ENCODE measurements around the gene MBL2. TPM values are rescaled to one million over a fixed set of nuclear protein-coding genes. Genes with fewer than 3 reads are reported as not detected.

The MBL2 gene
- polyA plus RNA-seq, 1 of the 3 experiments (the other 2 are of a cell fraction) = not detected

DNA sequence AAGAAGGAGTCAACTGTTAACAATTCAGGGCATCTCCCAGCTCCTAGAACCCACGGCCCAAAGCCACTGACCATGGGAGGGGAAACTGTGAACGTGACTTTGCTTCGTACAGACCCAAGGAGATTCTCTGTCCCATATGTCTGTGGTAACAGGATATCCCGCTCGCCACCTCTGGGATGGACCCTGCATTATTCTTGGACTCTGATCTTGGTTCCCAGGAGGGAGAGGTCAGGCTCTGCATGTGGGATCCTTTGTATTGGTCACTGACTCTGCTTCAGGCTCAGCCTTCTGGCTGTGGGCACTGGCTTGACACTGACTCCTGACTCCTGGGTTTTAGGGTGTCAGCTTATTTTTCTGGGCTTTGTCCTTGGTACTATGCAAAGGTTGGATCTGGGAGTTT lies 13.5 kb upstream of the MBL2 start:
- Histone ChIP-seq H3F3A (replicated peaks; ENCODE audit: insufficient read depth) (no peaks in the 10 kb centered on the region), H4K20me1 (ENCODE audit: insufficient read depth) (no peaks in the 10 kb centered on the region), H3K27ac (ENCODE audit: low read depth in 2 of 2, low read length in 1 of 2) (no peak overlapping the region), H3K9me2 (no peaks in the 10 kb centered on the region), H3K79me2 (ENCODE audit: insufficient read depth) (no peaks in the 10 kb centered on the region), H3K9me3 (no peaks in the 10 kb centered on the region), H2AFZ (ENCODE audit: low read depth) (no peak overlapping the region), H3K27me3 (ENCODE audit: insufficient read depth) (no peaks in the 10 kb centered on the region), H3K9ac (no peak overlapping the region), H3K36me3 (replicated peaks in 1 of 2; ENCODE audit: control insufficient read depth in 1 of 2, insufficient read depth in 2 of 2, low read length in 1 of 2) (no peaks in the 10 kb centered on the region), H3K4me1 (ENCODE audit: control insufficient read depth in 1 of 2, insufficient read depth in 2 of 2, low read depth in 1 of 2, low read length in 1 of 2) (no peaks in the 10 kb centered on the region), H3K4me2 (no peak overlapping the region), H3K4me3 (ENCODE audit: low read depth in 2 of 2, low read length in 1 of 2) (no peak overlapping the region)
- WGBS (ENCODE audit: low lambda C conversion rate) = 48% methylated on average over 5 of the region's 5 CpGs
- CTCF ChIA-PET = interaction anchor here (1.3 kb wide), 1 partner anchor 142 kb away, joined by 3 read pairs; no protein-coding TSS in a partner anchor
- no peak for DNase-seq
- POLR2A ChIA-PET = no interaction called here
- TF ChIP-seq NRF1 (IDR thresholded peaks at IDR 0.05; ENCODE audit: low read depth, low read length) (no peak), IRF3 (IDR thresholded peaks at IDR 0.05; ENCODE audit: low read depth, low read length) (no peak), RFX5 (IDR thresholded peaks at IDR 0.05; ENCODE audit: low read length) (no peak), RCOR1 (IDR thresholded peaks at IDR 0.05; ENCODE audit: low read length) (no peak), TEAD4 (IDR thresholded peaks at IDR 0.05; ENCODE audit: borderline replicate concordance, insufficient read depth) (no peak), FOSL2 (IDR thresholded peaks at IDR 0.05; ENCODE audit: borderline replicate concordance, low read depth) (no peak), SIN3A (IDR thresholded peaks at IDR 0.05; ENCODE audit: borderline replicate concordance, low read depth, low read length) (no peak), SMC3 (IDR thresholded peaks at IDR 0.05; ENCODE audit: low read depth, low read length) (no peak), TAF1 (IDR thresholded peaks at IDR 0.05; ENCODE audit: borderline replicate concordance, low read depth, low read length) (no peak), MAX (IDR thresholded peaks at IDR 0.05; ENCODE audit: low read depth) (no peak), FOXM1 (IDR thresholded peaks at IDR 0.05; ENCODE audit: low read depth) (no peak)
- TF ChIP-seq, protein P1, sequence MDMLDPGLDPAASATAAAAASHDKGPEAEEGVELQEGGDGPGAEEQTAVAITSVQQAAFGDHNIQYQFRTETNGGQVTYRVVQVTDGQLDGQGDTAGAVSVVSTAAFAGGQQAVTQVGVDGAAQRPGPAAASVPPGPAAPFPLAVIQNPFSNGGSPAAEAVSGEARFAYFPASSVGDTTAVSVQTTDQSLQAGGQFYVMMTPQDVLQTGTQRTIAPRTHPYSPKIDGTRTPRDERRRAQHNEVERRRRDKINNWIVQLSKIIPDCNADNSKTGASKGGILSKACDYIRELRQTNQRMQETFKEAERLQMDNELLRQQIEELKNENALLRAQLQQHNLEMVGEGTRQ (IDR thresholded peaks at IDR 0.05; ENCODE audit: borderline replicate concordance, low read depth, low read length) = no peak

- no peaks in the 10 kb centered on the region; a peak in 1 of 4 replicates for H3K4me1 ChIP-seq (ENCODE audit: control insufficient read depth in 1 of 2, insufficient read depth in 2 of 2, low read depth in 1 of 2, low read length in 1 of 2)
- H3K9ac ChIP-seq = no peak overlapping the region
- no peaks in the 10 kb centered on the region for H3K9me2 ChIP-seq
- CTCF ChIA-PET = interaction anchor here (1.3 kb wide), 1 partner anchor 141 kb away, joined by 3 read pairs; no protein-coding TSS in a partner anchor
- TF ChIP-seq NFIC (IDR thresholded peaks at IDR 0.05; ENCODE audit: borderline replicate concordance) (no peak), EZH2phosphoT487 (IDR thresholded peaks at IDR 0.05; ENCODE audit: borderline replicate concordance, low read depth) (no peak), YY1 (IDR thresholded peaks at IDR 0.05; ENCODE audit: low read depth) (no peak), MAX (IDR thresholded peaks at IDR 0.05; ENCODE audit: low read depth) (no peak), JUND (IDR thresholded peaks at IDR 0.05) (no peak), POLR2AphosphoS5 (IDR thresholded peaks at IDR 0.05; ENCODE audit: low read depth, low read length) (no peak)
- TF ChIP-seq, protein P2, sequence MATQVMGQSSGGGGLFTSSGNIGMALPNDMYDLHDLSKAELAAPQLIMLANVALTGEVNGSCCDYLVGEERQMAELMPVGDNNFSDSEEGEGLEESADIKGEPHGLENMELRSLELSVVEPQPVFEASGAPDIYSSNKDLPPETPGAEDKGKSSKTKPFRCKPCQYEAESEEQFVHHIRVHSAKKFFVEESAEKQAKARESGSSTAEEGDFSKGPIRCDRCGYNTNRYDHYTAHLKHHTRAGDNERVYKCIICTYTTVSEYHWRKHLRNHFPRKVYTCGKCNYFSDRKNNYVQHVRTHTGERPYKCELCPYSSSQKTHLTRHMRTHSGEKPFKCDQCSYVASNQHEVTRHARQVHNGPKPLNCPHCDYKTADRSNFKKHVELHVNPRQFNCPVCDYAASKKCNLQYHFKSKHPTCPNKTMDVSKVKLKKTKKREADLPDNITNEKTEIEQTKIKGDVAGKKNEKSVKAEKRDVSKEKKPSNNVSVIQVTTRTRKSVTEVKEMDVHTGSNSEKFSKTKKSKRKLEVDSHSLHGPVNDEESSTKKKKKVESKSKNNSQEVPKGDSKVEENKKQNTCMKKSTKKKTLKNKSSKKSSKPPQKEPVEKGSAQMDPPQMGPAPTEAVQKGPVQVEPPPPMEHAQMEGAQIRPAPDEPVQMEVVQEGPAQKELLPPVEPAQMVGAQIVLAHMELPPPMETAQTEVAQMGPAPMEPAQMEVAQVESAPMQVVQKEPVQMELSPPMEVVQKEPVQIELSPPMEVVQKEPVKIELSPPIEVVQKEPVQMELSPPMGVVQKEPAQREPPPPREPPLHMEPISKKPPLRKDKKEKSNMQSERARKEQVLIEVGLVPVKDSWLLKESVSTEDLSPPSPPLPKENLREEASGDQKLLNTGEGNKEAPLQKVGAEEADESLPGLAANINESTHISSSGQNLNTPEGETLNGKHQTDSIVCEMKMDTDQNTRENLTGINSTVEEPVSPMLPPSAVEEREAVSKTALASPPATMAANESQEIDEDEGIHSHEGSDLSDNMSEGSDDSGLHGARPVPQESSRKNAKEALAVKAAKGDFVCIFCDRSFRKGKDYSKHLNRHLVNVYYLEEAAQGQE (IDR thresholded peaks at IDR 0.05; ENCODE audit: low read depth, low read length) = no peak
- H3K27ac ChIP-seq (ENCODE audit: low read depth in 2 of 2, low read length in 1 of 2) = no peak overlapping the region
- no peak for DNase-seq
- POLR2A ChIA-PET = no interaction called here
- WGBS (ENCODE audit: low lambda C conversion rate) = 26% methylated on average over 2 of the region's 3 CpGs
- no peak overlapping the region for H3K4me2 ChIP-seq
- no peaks in the 10 kb centered on the region for H3K79me2 ChIP-seq (ENCODE audit: insufficient read depth)
- no peaks in the 10 kb centered on the region for H3K36me3 ChIP-seq (replicated peaks in 1 of 2; ENCODE audit: control insufficient read depth in 1 of 2, insufficient read depth in 2 of 2, low read length in 1 of 2)
- no peak overlapping the region for H3K4me3 ChIP-seq (ENCODE audit: low read depth in 2 of 2, low read length in 1 of 2)
- no peak overlapping the region for H2AFZ ChIP-seq (ENCODE audit: low read depth)
- H3K27me3 ChIP-seq (ENCODE audit: insufficient read depth) = no peaks in the 10 kb centered on the region
- H3K9me3 ChIP-seq = no peaks in the 10 kb centered on the region
- H4K20me1 ChIP-seq (ENCODE audit: insufficient read depth) = no peaks in the 10 kb centered on the region
- no peaks in the 10 kb centered on the region for H3F3A ChIP-seq (replicated peaks; ENCODE audit: insufficient read depth)
Measured at GRCh38 chr10:52785418-52785817, 12.8 kb upstream of the MBL2 start.

Data from SK-N-SH (cell line).